Tibial artery (tissue), 4 donors: ENCODE data around the gene CSNK2A1.

Experiments
- DNase-seq, 2 donors: peaks; one replicate each; pipeline ENCODE4 v3.0.0-alpha.2; 2019
- H3K27ac ChIP-seq, 2 donors: fragments of 200-600 bp; sonication (generic) in 1 of 2; 1 replicate in 1 of 2; 2 replicates in 1 of 2; pipeline ENCODE4 v1.5.1; 2018 to 2019; ENCODE audit warnings: mild to moderate bottlenecking in 1 of 2
- H3K27me3 ChIP-seq, 2 donors: fragments of 200-600 bp; sonication (generic) in 1 of 2; one replicate each; pipeline versions ENCODE4 v1.5.1 to v1.6.0; 2016 to 2019
- H3K36me3 ChIP-seq, 3 donors: fragments of 200-600 bp; sonication (generic) in 2 of 3; one replicate each; pipeline ENCODE4 v1.5.1; 2016 to 2019; ENCODE audit warnings: mild to moderate bottlenecking in 2 of 3
- H3K4me1 ChIP-seq, 4 donors: fragments of 200-600 bp; sonication (generic) in 2 of 4; 1 replicate in 3 of 4; 2 replicates in 1 of 4; pipeline ENCODE4 v1.5.1; 2016 to 2019
- H3K4me3 ChIP-seq, 2 donors: fragments of 200-600 bp; sonication (generic) in 1 of 2; 1 replicate in 1 of 2; 2 replicates in 1 of 2; pipeline ENCODE4 v1.5.1; 2018 to 2019; ENCODE audit warnings: mild to moderate bottlenecking in 2 of 2
- H3K9me3 ChIP-seq, 3 donors: fragments of 200-600 bp; sonication (generic) in 1 of 3; one replicate each; pipeline ENCODE4 v1.5.1; 2016 to 2019
- intact Hi-C: fragments of 100-400 bp; cut with DNase I; formaldehyde crosslinking; loops from one replicate; pipeline ENCODE4 v1.15.0; 2023; ENCODE audit warnings: low total_unique reads
- TF ChIP-seq, protein P1 (sequence below), 2 experiments: fragments of 200-600 bp in 1 of 2; fragments of 450-650 bp in 1 of 2; IDR thresholded peaks; one replicate each; pipeline ENCODE4 v1.5.1; 2017 to 2019; ENCODE audit warnings: antibody characterized with exemption in 2 of 2, mild to moderate bottlenecking in 1 of 2, moderate library complexity in 1 of 2

The CSNK2A1 gene

DNA sequence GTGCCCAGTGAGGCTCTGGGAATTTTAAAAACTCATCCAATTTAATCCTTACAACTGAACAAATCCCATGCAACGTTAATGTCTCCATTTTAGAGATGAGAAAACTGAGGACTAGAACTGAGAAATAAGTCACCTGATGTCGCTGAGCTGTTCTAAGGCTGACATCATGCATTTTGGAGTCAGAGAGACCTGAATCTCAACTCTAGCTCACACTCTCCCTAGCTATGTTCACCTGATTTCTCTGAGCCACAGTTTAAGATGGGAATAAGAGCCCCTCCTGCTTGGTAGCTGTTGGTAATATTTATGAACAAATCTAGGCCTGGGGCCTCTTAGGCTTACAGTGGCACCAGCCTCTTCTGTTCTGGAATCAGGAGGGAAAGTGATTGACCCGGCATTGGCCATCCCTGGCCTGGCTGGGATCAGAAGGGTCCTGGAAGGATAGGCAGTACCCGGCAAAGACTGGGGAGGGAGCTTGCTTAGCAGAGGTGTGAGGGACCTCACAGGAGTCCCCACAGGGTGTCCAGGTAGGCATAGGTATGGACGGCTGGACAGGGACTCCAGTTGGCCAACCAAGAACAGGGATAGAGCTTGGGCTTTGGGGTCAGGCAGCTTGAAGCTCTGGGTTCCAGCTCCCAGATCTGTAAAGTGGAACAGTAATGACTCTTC lies 18.8 kb upstream of the CSNK2A1 start:
- TF ChIP-seq, protein P1, sequence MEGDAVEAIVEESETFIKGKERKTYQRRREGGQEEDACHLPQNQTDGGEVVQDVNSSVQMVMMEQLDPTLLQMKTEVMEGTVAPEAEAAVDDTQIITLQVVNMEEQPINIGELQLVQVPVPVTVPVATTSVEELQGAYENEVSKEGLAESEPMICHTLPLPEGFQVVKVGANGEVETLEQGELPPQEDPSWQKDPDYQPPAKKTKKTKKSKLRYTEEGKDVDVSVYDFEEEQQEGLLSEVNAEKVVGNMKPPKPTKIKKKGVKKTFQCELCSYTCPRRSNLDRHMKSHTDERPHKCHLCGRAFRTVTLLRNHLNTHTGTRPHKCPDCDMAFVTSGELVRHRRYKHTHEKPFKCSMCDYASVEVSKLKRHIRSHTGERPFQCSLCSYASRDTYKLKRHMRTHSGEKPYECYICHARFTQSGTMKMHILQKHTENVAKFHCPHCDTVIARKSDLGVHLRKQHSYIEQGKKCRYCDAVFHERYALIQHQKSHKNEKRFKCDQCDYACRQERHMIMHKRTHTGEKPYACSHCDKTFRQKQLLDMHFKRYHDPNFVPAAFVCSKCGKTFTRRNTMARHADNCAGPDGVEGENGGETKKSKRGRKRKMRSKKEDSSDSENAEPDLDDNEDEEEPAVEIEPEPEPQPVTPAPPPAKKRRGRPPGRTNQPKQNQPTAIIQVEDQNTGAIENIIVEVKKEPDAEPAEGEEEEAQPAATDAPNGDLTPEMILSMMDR (IDR thresholded peaks at IDR 0.05), result no peak
- intact Hi-C loops, result loop anchor here (5.0 kb wide), 2 partner anchors 80 to 175 kb away; no protein-coding TSS in a partner anchor
- H3K4me3 ChIP-seq, result no peak overlapping the region

DNA sequence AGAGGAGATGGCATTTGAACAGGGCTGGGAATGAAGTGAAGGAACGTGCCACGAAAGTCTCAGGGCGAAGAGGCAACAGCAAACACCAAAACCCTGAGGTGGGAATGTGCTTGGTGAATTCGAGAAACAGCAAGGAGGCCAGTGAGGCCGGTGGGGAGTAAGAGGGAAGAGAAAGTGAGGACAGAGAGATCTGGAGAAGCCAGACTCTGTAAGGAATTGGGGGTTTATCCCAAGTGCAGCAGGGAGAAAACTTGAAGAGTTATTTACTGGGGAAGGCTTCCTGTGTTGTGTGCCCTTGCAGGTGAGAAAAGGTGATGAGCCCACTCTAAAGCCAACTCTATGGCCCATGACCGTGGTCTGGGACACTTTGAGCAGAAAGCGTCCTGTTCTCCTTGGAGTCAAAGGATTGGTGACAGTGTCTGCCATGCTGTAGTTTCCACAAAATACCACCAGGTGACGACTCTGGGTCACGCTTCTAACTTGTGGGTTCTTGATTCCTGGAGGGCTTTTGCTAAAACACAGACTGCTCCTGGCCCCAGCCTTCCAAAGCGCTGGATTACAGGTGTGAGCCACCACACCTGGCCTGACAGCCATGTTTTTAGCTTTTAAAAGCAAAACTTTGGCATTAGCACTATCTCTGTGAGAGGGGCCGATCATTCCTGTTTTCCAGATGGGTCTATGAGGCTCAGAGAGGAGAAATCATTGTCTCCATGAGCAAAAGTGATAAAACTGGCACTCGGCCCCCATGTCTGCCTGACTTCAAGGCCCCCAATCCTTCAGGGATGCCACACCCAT lies 18.0 kb upstream of the CSNK2A1 start:
- peaks cover 0 to 40% of the 10 kb centered on the region in 2 donors for H3K27me3 ChIP-seq
- H3K4me1 ChIP-seq, result no peaks in the 10 kb centered on the region

More for the DNA sequence above, 18.8 kb upstream of the CSNK2A1 start:
- H3K27ac ChIP-seq, result no peak overlapping the region
- H3K9me3 ChIP-seq, result no peaks in the 10 kb centered on the region
- H3K36me3 ChIP-seq, result no peaks in the 10 kb centered on the region
- peaks cover 0 to 42% of the 10 kb centered on the region in 2 donors for H3K27me3 ChIP-seq
- DNase-seq, result no peak
- H3K4me1 ChIP-seq, result no peaks in the 10 kb centered on the region

DNA sequence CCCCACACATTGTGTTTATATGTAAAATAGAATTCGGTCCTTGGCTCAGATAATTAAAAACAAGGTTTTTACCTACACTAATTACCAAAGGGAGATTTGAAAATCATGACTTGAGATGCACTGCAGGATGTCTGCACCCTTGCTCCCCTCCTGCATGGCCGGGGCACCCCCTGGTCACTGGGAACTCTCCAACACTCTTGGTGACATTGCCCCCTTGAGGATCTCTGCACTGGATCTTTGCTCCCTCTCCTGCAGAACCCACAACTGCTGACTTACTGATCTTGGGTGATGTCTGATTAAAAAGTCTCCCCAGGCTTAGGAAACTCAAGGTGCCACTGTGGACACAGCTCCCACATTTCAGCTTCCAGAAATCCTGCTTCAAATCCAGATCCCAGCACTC lies 17.1 kb upstream of the CSNK2A1 start:
- Histone ChIP-seq H3K4me3 (no peak overlapping the region), H3K36me3 (no peaks in the 10 kb centered on the region), H3K27ac (no peak overlapping the region), H3K4me1 (no peaks in the 10 kb centered on the region), H3K27me3 (peaks cover 0 to 37% of the 10 kb centered on the region in 2 donors), H3K9me3 (no peaks in the 10 kb centered on the region)
- intact Hi-C loops, result loop anchor here (5.0 kb wide), 2 partner anchors 82 to 177 kb away; no protein-coding TSS in a partner anchor
- TF ChIP-seq, protein P1 (IDR thresholded peaks at IDR 0.05), result no peak
- no peak for DNase-seq

More for the DNA sequence above, 18.0 kb upstream of the CSNK2A1 start:
- no peaks in the 10 kb centered on the region for H3K9me3 ChIP-seq
- TF ChIP-seq, protein P1 (IDR thresholded peaks at IDR 0.05), result peak; percentile 84 to 94
- no peak overlapping the region for H3K27ac ChIP-seq
- no peaks in the 10 kb centered on the region for H3K36me3 ChIP-seq
- intact Hi-C loops, result loop anchor here (5.0 kb wide), 2 partner anchors 81 to 176 kb away; no protein-coding TSS in a partner anchor
- peak; percentile 50 to 74 for DNase-seq
- H3K4me3 ChIP-seq, result no peak overlapping the region

DNA sequence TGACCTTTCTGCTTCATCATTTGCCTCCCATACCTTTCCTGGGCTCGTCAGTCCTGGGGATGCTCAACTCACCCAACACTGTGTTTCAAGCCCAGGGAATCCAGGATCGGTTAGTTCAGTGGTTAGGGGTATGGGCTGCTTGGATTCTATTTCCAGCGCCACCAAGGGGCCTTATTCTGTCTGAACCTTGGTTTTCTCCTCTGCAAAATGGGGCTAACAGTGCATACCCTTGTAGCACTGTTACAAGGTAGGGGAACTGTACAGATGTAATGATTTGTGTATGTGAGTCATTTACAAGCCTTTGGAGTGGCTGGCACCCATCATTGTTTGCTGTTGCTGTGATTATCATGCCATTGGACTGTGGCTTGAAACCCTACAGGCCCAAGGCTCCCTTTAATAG lies 14.5 kb upstream of the CSNK2A1 start:
- TF ChIP-seq, protein P1 (IDR thresholded peaks at IDR 0.05), result no peak
- Histone ChIP-seq H3K9me3 (no peaks in the 10 kb centered on the region), H3K27ac (no peak overlapping the region), H3K27me3 (peaks cover 0 to 35% of the 10 kb centered on the region in 2 donors), H3K36me3 (no peaks in the 10 kb centered on the region), H3K4me3 (no peak overlapping the region), H3K4me1 (no peaks in the 10 kb centered on the region)
- intact Hi-C loops, result no loop called here
- no peak for DNase-seq

DNA sequence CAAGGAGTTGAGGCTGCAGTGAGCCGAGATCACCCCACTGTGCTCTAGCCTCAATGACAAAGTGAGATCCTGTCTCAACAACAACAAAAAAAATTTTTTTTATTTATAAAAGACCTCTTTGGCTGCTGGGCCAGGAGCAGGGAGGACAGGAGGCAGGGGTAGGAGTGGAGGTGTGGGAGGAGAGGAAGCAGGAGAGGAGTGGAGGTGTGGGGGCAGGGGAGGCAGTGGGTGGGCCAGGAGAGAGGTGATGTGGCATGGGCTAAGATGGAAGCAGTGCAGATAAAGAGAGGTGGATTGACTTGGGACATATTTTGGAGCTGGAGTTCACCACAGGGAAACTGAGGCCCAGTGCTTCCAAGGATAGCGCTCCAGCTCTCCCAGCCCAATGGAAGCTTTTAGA lies 13.4 kb upstream of the CSNK2A1 start:
- Histone ChIP-seq H3K27me3 (peaks cover 0 to 35% of the 10 kb centered on the region in 2 donors), H3K4me3 (no peak overlapping the region), H3K27ac (no peak overlapping the region), H3K9me3 (no peaks in the 10 kb centered on the region), H3K4me1 (no peaks in the 10 kb centered on the region), H3K36me3 (no peaks in the 10 kb centered on the region)
- intact Hi-C loops, result no loop called here
- TF ChIP-seq, protein P1 (IDR thresholded peaks at IDR 0.05), result no peak
- no peak for DNase-seq
